Smooth muscle cell of the brain vasculature (primary cell): ENCODE results near the gene CCDC134.

ENCODE experiments used
- DNase-seq: peaks from one replicate; pipeline ENCODE4 v3.0.0-alpha.2; 2012; ENCODE audit warnings: low read depth, low spot score

The CCDC134 gene

GRCh38 chr22:41782751-41783150 lies 17.7 kb upstream of the CCDC134 start:
- DNase-seq: no peak

- DNase-seq: no peak
Measured at GRCh38 chr22:41787331-41787730, 13.1 kb upstream of the CCDC134 start.

- DNase-seq: no peak
Measured at GRCh38 chr22:41793871-41794270, 6.6 kb upstream of the CCDC134 start.

GRCh38 chr22:41798736-41799135 lies 1.7 kb upstream of the CCDC134 start:
- no peak for DNase-seq

- no peak for DNase-seq
Measured at GRCh38 chr22:41799486-41800347, 762 bp upstream of the CCDC134 start.

GRCh38 chr22:41801147-41801819 lies 804 bp downstream of the CCDC134 start:
- DNase-seq: no peak

- no peak for DNase-seq
Measured at GRCh38 chr22:41801886-41802285, 1.4 kb downstream of the CCDC134 start.

GRCh38 chr22:41805639-41806038 lies 5.2 kb downstream of the CCDC134 start:
- DNase-seq: no peak

- DNase-seq: no peak
Measured at GRCh38 chr22:41808400-41808799, 7.9 kb downstream of the CCDC134 start.

- no peak for DNase-seq
Measured at GRCh38 chr22:41810022-41810421, 9.5 kb downstream of the CCDC134 start.

GRCh38 chr22:41812805-41813545 lies 12.5 kb downstream of the CCDC134 start:
- no peak for DNase-seq

- DNase-seq: no peak
Measured at GRCh38 chr22:41813726-41814410, 13.4 kb downstream of the CCDC134 start.

- DNase-seq: no peak
Measured at GRCh38 chr22:41815716-41816115, 15.2 kb downstream of the CCDC134 start.

GRCh38 chr22:41816241-41816640 lies 15.8 kb downstream of the CCDC134 start:
- DNase-seq: no peak

- DNase-seq: no peak
Measured at GRCh38 chr22:41816871-41817270, 16.4 kb downstream of the CCDC134 start.

GRCh38 chr22:41818011-41818410 lies 17.5 kb downstream of the CCDC134 start:
- DNase-seq: no peak

- no peak for DNase-seq
Measured at GRCh38 chr22:41818596-41818995, 18.1 kb downstream of the CCDC134 start.

GRCh38 chr22:41819257-41819656 lies 18.8 kb downstream of the CCDC134 start:
- no peak for DNase-seq

- no peak for DNase-seq
Measured at GRCh38 chr22:41820447-41820846, 20.0 kb downstream of the CCDC134 start.

- no peak for DNase-seq
Measured at GRCh38 chr22:41821471-41822316, 21.2 kb downstream of the CCDC134 start.
